ENCODE measurements around the gene PTP4A2.
"Not testable (repeated sequence)": the region's sequence is repeated elsewhere in the genome, so short reads cannot be mapped to it uniquely, and the experiment has no call there.

PTP4A2 gene

DNA sequence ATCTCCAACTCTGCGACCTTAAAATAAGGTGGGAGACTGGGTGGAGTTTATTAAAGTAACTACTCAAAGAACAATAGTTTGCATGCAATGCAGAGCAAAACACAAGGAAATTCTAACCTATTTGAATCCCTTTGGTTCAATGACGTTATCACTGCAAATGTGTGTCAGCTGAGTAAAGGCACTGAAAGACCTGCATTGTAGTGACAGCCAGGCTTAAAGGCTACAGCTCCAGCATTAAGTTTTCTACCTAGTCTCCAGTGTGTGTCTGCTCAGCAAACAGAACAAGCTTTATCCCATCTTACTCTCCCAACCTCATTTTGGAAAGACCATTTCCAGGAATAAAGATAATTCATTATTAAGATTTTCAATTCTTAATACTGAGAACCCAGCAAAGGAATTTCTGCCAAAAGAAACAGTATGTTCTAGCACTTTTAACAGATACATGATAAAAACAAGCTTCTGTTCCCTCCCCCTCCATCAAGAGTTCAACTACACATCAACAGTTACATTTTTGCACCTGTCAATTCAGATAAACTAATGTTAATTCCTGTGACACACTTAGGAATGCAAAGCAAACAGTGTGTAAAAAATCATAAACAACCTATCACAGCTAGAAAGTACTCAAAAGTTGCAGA is 14.2 kb downstream of the PTP4A2 start:
- no peak for FAIRE-seq

DNA sequence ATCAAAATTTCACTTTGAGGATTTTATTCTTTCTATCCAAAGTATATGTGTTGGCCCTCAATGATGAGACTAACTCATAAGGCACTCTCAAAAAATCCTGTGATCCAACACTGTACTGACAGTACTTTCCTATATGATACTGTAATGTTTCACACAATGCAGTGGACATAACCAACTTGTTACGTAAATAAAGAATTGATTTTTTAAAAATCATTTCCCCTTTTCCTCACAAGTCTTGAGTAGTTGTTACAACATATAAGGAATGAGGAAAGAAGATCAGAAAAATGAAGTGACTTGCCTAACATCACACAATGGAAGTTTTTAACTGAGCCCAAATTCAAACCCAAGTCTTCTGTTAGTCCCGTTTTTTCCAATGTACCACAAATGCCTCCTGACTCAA is 17.2 kb downstream of the PTP4A2 start:
- no peak for FAIRE-seq

DNA sequence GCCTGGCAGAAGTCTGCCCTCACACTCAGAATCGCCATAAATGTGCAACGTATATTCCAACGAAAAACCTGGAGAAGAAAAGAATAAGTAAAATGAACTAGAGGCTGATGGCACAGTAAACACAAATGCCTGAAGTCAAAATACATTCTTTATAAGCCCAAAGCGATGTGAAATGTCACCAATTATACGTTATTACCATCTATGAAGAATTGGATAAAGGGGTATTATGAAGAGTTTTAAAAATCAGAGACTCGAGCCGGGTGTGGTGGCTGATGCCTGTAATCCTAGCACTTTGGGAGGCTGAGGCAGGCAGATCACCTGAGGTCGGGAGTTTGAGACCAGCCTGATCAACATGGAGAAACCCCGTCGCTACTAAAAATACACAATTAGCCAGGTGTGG is 18.6 kb downstream of the PTP4A2 start:
- FAIRE-seq: no peak

DNA sequence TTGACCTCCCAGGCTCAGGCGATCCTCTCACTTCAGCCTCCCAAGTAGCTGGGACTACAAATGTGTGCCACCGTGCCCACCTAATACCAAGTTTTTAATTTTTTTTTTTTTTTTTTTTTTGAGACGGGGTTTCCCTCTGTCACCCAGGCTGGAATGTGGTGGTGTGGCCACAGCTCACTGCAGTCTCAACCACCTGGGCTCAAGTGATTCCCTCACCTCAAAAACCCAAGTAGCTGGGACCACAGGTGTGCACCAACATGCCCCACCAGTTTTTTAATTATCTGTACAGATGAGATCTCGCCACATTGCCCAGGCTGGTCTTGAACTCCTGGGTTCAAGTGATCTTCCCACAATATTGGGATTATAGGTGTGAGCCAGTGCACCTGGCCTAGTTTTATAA is 22.7 kb downstream of the PTP4A2 start:
- FAIRE-seq: no peak

DNA sequence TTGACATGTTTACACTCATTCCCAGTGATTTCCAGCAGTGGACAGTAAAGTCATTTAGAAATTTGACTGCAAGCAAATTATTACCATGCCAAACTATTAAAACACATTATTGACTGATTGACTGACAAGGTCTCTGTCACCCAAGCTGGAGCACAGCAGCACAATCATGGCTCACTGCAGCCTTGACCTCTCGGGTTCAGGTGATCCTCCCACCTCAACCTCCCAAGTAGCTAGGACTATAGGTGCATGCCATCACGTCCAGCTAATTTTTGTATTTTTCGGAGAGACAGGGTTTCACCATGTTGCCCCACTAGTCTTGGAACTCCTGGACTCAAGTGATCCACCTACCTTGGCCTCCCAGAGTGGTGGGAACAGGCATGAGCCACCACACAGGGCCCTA is 24.2 kb downstream of the PTP4A2 start:
- FAIRE-seq: no peak

DNA sequence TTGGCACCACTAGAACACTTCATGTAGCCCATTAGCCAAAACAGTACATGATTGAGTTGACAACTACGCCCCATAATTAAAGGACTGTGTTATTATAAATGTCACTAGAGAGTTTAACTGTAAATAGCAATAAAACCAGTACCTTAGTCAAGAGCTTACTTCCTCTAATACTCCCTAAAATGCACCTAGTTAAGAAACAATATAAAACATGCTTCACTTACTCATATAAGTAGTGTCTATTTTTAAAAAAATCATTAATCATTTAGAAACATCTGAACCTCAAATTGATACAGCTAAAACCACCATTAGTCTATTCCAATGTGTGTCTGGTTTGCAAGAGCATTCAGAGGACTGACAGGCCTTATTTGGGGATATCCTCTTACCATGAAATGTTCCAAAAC is 25.3 kb downstream of the PTP4A2 start:
- FAIRE-seq: no peak

DNA sequence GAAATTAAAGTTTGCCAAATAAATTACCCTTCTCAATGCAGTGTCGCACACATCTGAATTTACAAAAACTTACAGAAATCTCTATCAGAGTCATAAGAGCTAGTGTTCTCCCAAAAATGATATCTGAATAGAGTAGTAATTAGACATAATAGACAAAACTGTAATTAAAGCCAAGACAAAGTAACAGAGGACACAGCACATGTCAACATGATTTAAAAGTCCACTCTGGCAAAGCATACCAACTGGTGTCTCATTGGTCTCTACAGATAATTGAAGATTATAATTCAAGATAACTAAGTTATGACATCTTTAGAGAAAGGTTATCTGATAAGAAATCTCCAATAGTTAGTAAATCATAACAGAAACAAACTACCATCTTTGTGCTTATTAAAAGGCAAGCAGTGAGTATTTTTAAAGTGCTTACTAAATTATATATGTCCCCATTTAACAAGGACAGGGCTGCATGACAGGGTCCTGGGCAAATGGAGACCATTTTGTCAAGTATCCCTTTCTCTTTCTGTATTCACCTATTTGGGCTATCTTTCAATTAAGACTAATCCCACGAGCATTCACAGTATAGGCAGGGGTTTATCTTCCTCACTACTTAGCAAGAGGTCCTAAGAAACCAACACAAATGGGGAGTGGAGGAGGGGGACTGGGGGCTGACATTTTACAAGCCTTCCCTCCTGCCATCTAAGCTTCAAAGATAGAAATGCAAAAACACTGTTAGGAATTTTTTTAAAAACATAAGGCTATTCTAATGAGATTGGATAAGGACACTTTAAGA is 26.0 kb downstream of the PTP4A2 start:
- FAIRE-seq: no peak

DNA sequence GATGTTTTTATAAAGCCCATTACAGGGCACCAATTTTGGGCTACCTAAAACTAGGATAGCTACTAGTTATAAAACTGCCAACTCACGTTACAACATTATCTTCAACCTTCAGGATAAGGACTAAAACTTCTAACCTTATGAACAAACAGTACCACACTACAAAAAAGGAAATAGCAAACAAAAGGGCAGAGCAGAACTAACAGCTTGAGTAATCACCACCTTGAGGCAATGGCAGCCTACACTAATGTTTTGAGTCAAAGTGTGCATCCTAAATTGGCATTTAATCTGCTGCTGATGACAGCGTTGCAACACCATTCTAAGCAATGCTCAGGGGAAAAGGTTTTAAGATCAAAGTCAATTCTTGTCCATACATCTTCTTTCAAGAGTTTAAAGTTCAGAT is 27.2 kb downstream of the PTP4A2 start:
- FAIRE-seq: no peak

DNA sequence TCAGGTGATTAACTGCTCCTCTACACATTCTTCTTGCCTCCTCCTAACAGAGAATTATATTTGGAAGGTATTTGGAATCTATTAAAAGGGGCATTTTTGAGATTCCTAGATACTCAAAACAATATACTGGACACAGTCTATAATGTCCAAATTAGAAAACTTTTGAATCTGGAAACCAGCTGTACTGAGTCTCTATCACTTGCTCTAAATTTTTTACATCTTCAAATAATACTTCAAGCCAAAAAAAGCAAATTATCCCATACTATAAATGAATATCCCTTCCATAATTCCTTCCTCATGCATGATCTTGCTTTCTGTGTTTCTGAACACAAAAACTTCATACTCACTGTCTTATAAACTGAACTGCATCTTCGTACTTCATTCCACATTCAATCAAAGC is 28.5 kb downstream of the PTP4A2 start:
- FAIRE-seq: no peak

DNA sequence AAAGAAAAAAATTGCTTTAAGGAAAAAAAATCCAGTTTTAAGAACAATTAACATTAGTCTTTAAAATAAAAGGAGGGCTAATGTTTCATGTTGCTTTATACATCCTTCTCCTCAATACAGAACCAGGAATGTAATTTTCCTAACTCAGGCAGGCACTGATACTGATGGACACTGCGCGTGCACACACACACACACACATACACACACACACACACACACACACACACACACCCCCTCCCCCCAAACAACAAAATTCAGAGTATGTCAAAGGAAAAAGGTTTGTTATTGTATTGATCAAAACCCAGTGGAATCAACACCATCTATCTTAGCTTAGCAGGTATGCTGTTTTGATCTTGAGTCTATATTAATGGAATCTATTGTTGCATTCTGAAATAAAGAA is 31.6 kb downstream of the PTP4A2 start:
- FAIRE-seq: no peak

DNA sequence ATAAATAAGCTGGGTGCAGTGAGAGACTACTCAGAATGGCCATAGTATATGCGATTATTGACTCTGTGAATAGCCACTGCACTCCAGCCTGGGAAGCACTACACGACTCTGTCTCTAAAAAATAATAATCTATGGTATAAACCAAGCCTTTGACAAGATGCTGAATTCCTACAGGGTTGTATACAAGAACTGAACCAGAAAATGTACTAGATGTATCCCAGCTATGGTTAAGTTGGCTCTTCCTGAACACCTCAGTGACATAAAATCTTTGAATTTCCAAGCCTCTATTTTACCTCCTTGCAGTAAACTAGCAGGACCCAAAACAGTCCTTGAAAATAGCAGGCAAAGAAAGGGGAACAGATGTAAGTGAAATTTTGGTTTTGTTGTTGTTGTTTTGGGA is 32.5 kb downstream of the PTP4A2 start:
- FAIRE-seq: no peak

DNA sequence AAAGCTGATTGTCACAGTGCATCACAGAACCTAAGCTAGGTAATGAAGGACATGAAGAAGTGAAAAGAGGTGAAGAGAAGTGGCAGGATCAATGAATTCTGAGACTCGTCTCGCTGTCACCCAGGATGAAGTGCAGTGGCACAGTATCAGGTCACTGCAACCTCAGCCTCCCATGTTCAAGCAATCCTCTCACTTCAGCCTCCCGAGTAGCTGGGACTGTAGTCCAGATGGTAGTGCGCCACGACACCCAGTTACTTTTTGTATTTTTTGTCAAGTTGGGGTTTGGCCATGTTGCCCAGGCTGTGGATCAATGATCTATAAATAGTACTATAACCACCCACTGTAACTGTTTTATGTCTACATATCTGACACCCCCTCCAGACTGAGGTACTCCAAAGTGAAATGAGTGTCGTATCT is 33.1 kb downstream of the PTP4A2 start:
- no peak for FAIRE-seq

DNA sequence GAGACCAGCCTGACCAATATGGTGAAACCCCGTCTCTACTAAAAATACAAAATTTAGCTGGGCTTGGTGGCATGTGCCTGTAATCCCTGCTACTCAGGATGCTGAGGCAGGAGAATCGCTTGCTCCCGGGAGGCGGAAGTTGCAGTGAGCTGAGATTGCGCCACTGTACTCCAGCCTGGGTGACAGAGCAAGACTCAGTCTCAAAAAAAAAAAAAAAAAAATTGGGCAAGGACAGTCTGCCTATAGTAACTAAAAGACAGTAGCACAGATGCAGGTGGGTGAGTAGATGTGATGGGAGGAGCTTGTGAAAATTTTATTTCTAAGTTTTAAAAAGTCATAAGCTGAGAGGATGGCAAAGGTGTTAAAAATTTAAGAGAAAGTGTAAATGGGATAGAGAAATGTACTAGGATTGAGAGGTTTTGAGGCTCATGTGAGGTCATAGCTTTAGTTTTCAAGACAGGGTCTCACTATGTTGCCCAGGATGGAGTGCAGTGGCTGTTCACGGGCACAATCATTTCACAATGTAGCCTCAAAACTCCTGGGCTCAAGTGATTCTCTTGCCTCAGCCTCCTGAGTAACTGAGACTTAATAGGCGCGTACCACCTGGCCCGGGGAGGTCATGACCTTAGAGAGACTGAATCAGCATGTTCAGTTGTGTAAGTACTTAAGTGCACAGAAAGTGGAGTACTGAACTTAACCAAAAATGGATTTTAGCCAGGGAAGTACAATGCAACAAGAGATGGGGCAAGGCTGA is 33.7 kb downstream of the PTP4A2 start:
- no peak for FAIRE-seq

DNA sequence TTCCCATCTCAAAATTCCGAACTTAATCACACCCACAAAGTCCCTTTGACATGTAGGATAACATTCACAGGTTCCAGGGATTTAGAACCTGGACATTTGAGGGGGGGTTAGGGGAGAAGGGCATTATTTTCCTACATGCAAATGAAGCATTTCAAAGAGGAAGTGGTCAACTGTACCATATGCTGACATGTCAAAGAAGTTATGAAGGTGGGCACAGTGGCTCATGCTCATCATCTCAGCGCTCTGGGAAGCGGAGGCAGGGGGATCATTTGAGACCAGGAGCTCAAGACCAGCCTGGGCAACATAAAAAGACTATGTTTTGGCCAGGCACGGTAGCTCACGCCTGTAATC is 35.7 kb downstream of the PTP4A2 start:
- FAIRE-seq: no peak

DNA sequence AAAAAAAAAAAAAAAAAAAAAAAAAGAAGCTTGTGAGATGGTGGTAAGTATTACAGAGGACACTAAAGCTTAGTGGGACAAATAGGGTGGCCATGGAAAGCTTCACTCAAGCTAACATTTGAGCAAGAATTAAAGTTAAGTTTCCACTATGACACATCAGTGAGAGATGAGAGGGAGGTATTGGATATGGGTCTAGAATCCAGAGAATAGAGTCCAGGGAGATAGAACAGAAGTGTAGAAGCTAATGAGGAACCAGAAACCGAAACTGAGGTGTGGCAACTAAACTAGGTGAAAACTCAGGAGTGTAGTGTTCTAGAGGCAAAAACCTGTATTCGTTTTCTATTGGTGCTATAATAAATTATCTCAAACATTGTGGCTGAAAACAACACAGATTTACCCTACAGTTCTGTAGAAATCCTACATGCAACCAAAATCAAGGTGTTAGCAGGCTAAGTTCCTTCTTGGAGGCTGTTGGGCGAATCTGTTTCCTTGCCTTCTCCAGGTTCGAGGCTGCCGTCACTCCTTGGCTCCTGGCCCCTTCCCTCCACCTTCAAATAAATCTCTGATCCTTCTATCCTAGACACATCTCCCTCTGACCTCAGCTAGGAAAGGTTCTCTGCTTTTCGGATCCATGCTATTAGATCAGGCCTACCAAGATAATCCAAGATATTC is 36.2 kb downstream of the PTP4A2 start:
- FAIRE-seq: no peak

DNA sequence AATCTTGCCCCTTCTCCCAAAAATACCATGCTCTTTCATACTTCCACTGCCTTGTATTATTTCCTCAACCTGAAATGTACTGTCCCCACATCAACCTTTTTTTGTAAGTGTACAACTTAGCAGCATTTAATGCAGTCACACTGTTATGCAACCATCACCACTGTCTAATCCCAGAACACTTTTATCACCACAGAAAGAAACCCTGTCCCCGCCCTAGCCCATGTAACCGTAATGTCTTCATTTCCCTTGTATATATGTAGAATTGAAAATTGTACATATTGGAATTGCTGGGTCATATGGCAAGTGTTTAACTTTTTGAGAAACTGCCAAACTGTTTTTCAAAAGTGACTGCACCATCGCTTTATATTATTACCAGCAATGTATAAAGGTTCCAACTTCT is 37.4 kb downstream of the PTP4A2 start:
- no peak for FAIRE-seq

DNA sequence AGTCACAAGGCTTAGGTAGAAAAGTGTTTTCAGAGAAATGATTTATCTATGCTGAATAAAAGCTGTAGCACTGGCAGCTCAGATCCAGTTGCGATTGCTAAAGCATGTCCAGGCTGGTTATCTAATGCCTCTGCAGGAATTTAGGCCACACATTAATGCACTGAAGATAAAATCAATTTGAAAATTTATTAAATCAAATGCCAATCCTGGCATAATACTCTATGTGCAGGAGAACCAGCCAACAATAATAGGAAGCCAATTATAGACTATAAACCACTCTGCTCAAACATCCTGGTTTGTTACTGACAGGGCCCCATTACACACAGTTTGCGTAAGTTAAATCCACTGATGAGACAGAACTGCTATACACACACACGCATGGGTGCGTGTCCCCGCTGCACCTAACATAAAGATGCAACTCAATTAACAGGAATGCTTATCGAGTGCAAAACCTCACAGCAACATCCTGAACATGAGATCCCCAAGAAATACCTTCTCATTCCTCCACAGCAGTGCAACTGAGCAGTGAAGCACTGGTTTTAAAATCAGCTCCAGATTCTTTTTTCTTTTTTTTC is 40.6 kb downstream of the PTP4A2 start:
- FAIRE-seq: no peak

DNA sequence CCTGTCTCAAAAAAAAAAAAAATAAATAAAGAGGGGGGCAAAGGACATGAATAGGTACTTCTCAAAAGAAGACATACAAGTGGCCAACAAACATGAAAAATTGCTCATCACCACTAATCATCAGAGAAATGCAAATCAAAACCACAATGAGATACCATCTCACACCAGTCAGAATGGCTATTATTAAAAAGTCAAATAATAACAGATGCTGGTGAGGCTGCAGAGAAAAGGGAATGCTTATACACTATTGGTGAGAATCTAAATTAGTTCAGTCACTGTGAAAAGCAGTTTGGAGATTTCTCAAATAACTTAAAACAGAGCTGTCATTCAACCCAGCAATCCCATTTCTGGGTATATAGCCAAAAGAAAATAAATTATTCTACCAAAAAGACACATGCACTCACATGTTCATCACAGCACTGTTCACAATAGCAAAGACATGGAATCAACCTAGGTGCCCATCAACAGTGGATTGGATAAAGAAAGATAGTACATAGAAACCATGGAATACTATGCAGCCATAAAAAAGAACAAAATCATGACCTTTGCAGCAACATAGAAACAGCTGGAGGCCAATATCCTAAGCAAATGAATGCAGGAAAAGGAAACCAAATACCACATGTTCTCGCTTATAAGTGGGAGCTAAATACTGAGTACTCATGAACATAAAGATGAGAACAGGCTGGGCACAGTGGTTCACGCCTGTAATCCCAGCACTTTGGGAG is 42.5 kb downstream of the PTP4A2 start:
- not testable (repeated sequence) for FAIRE-seq

DNA sequence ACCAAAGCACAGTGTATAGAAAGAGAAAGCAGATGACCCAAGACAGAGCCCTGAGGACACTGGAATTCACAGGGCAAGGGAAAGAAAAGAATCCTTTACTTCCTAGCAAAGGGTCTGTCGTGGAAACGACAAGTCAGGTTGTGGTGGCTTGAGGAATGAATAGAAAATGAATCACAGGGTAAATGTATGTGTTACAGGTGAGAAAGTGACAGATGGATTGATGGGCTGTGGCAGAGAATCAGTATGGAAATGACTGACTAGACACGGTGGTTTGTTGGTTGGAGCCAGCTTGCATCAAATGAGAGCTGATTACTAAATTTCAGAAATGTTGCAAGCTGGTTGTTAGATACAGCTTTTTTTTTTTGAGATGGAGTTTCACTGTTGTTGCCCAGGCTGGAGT is 46.9 kb downstream of the PTP4A2 start:
- no peak for FAIRE-seq

DNA sequence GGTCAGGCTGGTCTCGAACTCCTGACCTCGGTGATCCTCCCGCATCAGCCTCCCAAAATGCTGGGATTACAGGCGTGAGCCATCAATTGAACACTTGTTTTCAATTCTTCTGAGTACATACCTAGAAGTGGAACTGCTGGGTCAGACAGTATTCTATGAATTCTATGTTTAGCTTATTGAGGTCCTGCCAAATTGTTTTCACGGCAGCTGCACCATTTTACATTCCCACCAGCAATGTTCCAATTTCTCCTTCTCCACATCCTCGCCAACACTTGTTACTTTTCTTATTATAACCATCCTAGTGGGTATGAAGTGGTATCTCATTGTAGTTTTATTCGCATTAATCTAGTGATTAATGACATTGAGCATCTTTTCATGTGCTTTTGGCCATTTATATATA is 49.9 kb downstream of the PTP4A2 start:
- FAIRE-seq: no peak

DNA sequence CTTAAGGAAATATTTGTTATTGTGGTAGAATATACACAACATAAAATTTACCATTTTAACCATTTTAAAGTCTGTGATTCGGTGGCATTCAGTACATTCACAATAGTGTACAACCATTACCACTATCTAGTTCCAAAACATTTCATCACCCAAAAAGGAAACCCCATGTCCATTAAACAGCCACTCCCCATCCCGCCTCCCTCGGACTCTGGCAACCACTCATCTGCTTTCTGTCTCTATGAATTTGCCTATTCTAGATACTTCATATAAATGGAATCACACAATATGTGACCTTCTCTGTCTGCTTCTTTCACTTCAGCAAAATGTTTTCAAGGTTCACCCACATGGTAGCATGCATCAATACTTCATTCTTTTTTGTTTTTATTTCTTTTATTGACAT is 51.3 kb downstream of the PTP4A2 start:
- no peak for FAIRE-seq

DNA sequence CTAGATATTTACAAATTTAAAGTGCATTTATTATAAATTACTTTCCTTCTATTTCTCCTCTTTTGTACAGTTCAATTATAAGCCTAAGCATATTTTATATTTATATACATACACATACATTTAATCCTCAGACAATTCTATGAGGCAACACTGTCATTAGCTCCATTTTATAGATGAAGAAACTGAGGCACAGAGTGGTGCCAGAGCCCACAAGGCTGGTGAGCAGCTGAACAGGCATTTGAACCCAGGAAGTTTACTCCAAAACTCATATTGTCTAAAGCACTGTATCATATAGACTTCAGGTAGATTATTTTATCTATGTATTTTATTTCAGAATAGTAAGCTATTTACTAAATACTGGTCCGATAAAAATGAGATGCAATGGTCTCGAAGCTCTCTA is 52.3 kb downstream of the PTP4A2 start:
- FAIRE-seq: no peak
